Astrocyte of the hippocampus (primary cell): ENCODE data around the gene CELF5.

Experiments
- DNase-seq: peaks from one replicate; pipeline ENCODE4 v3.0.0; 2011; ENCODE audit warnings: low read depth, low spot score

CELF5 gene

GRCh38 chr19:3243819-3244700 is 19.6 kb downstream of the CELF5 start:
- peak; percentile 71 for DNase-seq

GRCh38 chr19:3245050-3245449 is 20.6 kb downstream of the CELF5 start:
- DNase-seq = no peak

- DNase-seq = no peak
These were observed 24.4 kb downstream of the CELF5 start for GRCh38 chr19:3248728-3249326.

- DNase-seq = no peak
These were observed 24.9 kb downstream of the CELF5 start for GRCh38 chr19:3249408-3249807.

- no peak for DNase-seq
These were observed 26.2 kb downstream of the CELF5 start for GRCh38 chr19:3250675-3251074.

- no peak for DNase-seq
These were observed 26.8 kb downstream of the CELF5 start for GRCh38 chr19:3251229-3251628.

- DNase-seq = no peak
These were observed 28.2 kb downstream of the CELF5 start for GRCh38 chr19:3252650-3253049.

GRCh38 chr19:3253270-3253669 is 28.8 kb downstream of the CELF5 start:
- no peak for DNase-seq

GRCh38 chr19:3254520-3254919 is 30.1 kb downstream of the CELF5 start:
- DNase-seq = no peak

GRCh38 chr19:3257071-3257470 is 32.6 kb downstream of the CELF5 start:
- no peak for DNase-seq

- no peak for DNase-seq
These were observed 37.9 kb downstream of the CELF5 start for GRCh38 chr19:3262362-3262761.

- DNase-seq = peak; percentile 52
These were observed 39.4 kb downstream of the CELF5 start for GRCh38 chr19:3263866-3264265.

GRCh38 chr19:3265432-3265831 is 41.0 kb downstream of the CELF5 start:
- DNase-seq = no peak

- no peak for DNase-seq
These were observed 41.7 kb downstream of the CELF5 start for GRCh38 chr19:3266092-3266693.

- no peak for DNase-seq
These were observed 42.5 kb downstream of the CELF5 start for GRCh38 chr19:3266792-3267514.

- DNase-seq = no peak
These were observed 43.9 kb downstream of the CELF5 start for GRCh38 chr19:3268326-3268725.

GRCh38 chr19:3268763-3269162 is 44.3 kb downstream of the CELF5 start:
- DNase-seq = no peak

GRCh38 chr19:3269916-3270671 is 45.6 kb downstream of the CELF5 start:
- no peak for DNase-seq

- DNase-seq = peak; percentile 67
These were observed 46.4 kb downstream of the CELF5 start for GRCh38 chr19:3270902-3271301.

GRCh38 chr19:3272401-3272931 is 48.0 kb downstream of the CELF5 start:
- no peak for DNase-seq

- DNase-seq = no peak
These were observed 48.5 kb downstream of the CELF5 start for GRCh38 chr19:3272952-3273351.
